Hindlimb muscle (tissue), 1 donor: ENCODE measurements around the gene MFN2. TPM values are rescaled to one million over a fixed set of nuclear protein-coding genes. Genes with fewer than 3 reads are reported as not detected.

ENCODE experiments used
- DNase-seq: peaks from one replicate; pipeline ENCODE4 v3.0.0-alpha.2; 2013
- polyA plus RNA-seq: library from polyadenylated mRNA; unstranded; fragments of 120-200 nt; gene quantifications from one replicate; pipeline ENCODE4 v1.2.1, GENCODE V29; 2013; ENCODE audit not compliant: insufficient read length

MFN2 gene
- polyA plus RNA-seq, 1 donor: 64.6 TPM

DNA sequence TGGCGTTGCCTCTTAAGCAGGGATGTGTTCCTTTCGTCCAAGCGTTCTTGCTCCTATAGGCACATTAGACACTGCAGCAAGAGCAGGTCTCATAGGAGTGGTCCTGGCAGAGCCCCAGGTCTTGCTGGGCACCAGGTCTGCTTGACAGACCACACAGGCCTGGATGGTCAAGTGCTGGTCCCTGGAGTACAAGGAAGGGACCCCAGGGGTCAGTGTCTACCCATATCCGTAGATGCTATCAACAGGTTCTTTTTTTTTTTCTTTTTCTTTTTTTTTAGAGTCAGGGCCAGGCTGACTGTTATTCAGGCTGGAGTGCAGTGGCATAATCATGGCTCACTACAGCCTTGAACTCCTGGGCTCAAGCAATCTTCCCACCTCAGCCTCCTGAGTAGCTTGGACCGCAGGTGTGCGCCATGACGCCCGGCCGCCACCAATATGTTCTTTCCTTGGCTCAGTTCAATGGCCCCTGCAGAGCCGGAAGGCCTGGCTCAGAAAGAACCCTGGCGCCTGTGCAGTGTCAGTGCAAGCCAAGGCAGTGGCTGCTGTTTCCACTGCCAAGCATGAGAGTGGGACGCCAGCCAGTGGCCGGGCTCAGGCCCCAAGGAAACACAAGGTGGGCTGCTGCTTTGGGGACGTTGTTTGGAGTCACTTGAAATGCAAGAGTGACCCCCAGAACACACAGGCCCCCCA lies 72.9 kb downstream of the MFN2 start:
- DNase-seq: peak; percentile 60

- DNase-seq: no peak
These were observed 73.7 kb downstream of the MFN2 start for GRCh38 chr1:12053752-12054548.

DNA sequence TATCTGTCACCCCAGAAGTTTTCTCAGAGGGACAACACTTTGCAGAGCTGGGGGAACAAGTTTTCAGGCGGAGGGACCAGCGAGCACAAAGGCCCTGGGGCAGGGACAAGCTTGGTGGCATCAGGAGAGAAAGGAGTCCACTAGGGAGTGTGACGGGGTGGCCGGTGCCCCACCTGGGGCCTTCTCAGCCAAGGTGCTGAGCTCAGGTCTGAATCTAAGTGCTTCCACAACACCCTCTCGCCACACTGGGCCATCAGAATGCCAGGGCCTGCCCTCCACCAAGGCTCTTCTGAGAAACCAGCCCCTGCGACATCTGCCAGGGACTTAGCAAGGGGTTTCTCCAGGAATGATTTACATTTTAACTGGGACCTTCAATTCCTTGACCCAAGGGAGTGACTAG lies 75.0 kb downstream of the MFN2 start:
- no peak for DNase-seq

- no peak for DNase-seq
These were observed 76.1 kb downstream of the MFN2 start for GRCh38 chr1:12056331-12056841.

GRCh38 chr1:12057382-12057781 lies 77.1 kb downstream of the MFN2 start:
- no peak for DNase-seq

GRCh38 chr1:12057940-12058687 lies 77.9 kb downstream of the MFN2 start:
- no peak for DNase-seq

DNA sequence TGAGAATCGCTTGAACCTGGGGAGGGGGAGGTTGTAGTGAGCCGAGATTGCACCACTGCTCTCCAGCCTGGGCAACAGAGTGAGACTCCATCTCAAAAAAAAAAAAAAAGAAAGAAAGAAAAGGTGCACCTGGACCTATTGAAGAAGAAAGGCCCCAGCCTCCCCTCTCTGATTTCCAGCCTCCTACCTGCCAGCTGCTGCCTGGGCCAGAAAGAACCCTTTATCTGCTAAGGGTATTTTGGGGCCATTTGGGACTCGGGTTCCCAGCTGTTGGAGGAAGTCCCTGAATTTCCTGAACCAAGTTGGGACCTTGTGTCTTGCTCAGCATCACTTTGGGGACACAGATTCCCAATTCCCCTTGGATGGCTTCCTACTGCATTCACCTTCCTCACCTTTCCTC lies 79.0 kb downstream of the MFN2 start:
- no peak for DNase-seq

- no peak for DNase-seq
These were observed 79.6 kb downstream of the MFN2 start for GRCh38 chr1:12059722-12060464.

DNA sequence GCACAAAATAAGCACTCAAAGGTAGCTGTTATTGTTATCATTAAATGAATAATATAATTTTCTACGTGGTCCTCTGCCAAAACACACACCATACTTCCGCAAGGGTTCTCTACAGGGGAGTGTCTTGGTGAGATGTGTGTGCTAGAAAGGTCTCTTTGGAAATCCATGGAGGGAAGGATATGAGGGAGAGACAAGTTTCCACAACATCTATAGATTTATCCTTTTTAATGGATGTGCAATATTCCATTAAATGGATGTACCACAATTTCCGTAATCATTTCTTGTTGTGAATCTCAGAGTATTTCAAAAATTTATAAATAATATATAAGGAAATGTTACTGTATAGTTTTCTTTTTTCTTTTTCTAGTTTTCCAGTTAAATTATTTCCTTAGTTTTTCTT lies 80.3 kb downstream of the MFN2 start:
- no peak for DNase-seq

Other genes with a start within 250 kb of the MFN2 start
- gene AGTRAP, start 244.3 kb upstream of the MFN2 start, polyA plus RNA-seq: 22.2 TPM
- 7.2 TPM for gene C1orf167, start 218.3 kb upstream of the MFN2 start, polyA plus RNA-seq
- gene MTHFR, start 174.5 kb upstream of the MFN2 start, polyA plus RNA-seq: 62.3 TPM
- gene CLCN6, start 174.3 kb upstream of the MFN2 start, polyA plus RNA-seq: 15.8 TPM
- 1.8 TPM for gene NPPA, start 132.7 kb upstream of the MFN2 start, polyA plus RNA-seq
- gene NPPB, start 121.5 kb upstream of the MFN2 start, polyA plus RNA-seq: not detected
- 33.7 TPM for gene KIAA2013, start 54.0 kb upstream of the MFN2 start, polyA plus RNA-seq
- 144 TPM for gene PLOD1, start 45.7 kb upstream of the MFN2 start, polyA plus RNA-seq
- gene MIIP, start 39.1 kb downstream of the MFN2 start, polyA plus RNA-seq: 18.7 TPM
- 0.34 TPM for gene TNFRSF8, start 82.9 kb downstream of the MFN2 start, polyA plus RNA-seq
- 18.9 TPM for gene TNFRSF1B, start 186.5 kb downstream of the MFN2 start, polyA plus RNA-seq
- gene VPS13D, start 249.6 kb downstream of the MFN2 start, polyA plus RNA-seq: 17.8 TPM